WTC11 (cell line): ENCODE data around the gene NCAM2. TPM values are rescaled to one million over a fixed set of nuclear protein-coding genes. Genes with fewer than 3 reads are reported as not detected.

Source experiments
- ATAC-seq: fragments of 200-7000 bp; cut with Tn5 transposase; 2 replicates; pipeline ENCODE4 v1.10.0; 2021; ENCODE audit warnings: mild to moderate bottlenecking, moderate library complexity
- CTCF ChIA-PET: fragments of 300-600 bp; sonication (Branson Sonifier 250); formaldehyde crosslinking; loops from one replicate; lab custom pipeline; 2021; ENCODE audit warnings: antibody characterized with exemption; lab: Charles Lee
- POLR2A ChIA-PET: fragments of 350-600 bp; sonication (Branson Sonifier 250); formaldehyde crosslinking; loops from one replicate; lab custom pipeline; 2021; ENCODE audit warnings: antibody characterized with exemption; lab: Charles Lee
- DNase-seq: peaks from one replicate; pipeline ENCODE4 v3.0.0; 2021; ENCODE audit warnings: low spot score
- H3K27ac Mint-ChIP-seq: 2 replicates; pipeline ENCODE4 v1.8.0; 2021; ENCODE audit warnings: mixed read lengths
- H3K27me3 Mint-ChIP-seq: 2 replicates; pipeline ENCODE4 v1.8.0; 2021; ENCODE audit warnings: low read depth, mild to moderate bottlenecking, moderate library complexity, mixed read lengths
- H3K36me3 Mint-ChIP-seq: 2 replicates; pipeline ENCODE4 v1.8.0; 2021; ENCODE audit warnings: mixed read lengths
- H3K4me1 Mint-ChIP-seq: 2 replicates; pipeline ENCODE4 v1.8.0; 2022; ENCODE audit warnings: mixed read lengths
- H3K4me3 Mint-ChIP-seq: 2 replicates; pipeline ENCODE4 v1.8.0; 2021; ENCODE audit warnings: mild to moderate bottlenecking, moderate library complexity, mixed read lengths
- H3K9me3 Mint-ChIP-seq: 2 replicates; pipeline ENCODE4 v1.8.0; 2021; ENCODE audit warnings: mixed read lengths
- ATF3 ChIP-seq: sonication (generic); formaldehyde crosslinking; conservative IDR thresholded peaks from 2 replicates; pipeline ENCODE4 v1.8.1; 2022; ENCODE audit warnings: mild to moderate bottlenecking, missing genetic modification reagents
- CREB1 ChIP-seq: sonication (generic); formaldehyde crosslinking; IDR thresholded peaks from 2 replicates; pipeline ENCODE4 v1.8.0; 2023; ENCODE audit warnings: mild to moderate bottlenecking, missing genetic modification reagents
- ESRRA ChIP-seq: sonication (generic); formaldehyde crosslinking; IDR thresholded peaks from 2 replicates; pipeline ENCODE4 v1.8.1; 2022; ENCODE audit warnings: mild to moderate bottlenecking, missing genetic modification reagents, borderline replicate concordance
- FOXP1 ChIP-seq: sonication (generic); formaldehyde crosslinking; IDR thresholded peaks from 2 replicates; pipeline ENCODE4 v1.8.0; 2022; ENCODE audit warnings: missing genetic modification reagents, mild to moderate bottlenecking, moderate library complexity, borderline replicate concordance
- IRF2 ChIP-seq: sonication (generic); formaldehyde crosslinking; IDR thresholded peaks from 2 replicates; pipeline ENCODE4 v1.8.0; 2022; ENCODE audit warnings: low read depth, missing genetic modification reagents, borderline replicate concordance
- MAX ChIP-seq: sonication (generic); formaldehyde crosslinking; IDR thresholded peaks from 2 replicates; pipeline ENCODE4 v1.8.0; 2022; ENCODE audit warnings: mild to moderate bottlenecking, missing genetic modification reagents
- MLX ChIP-seq: sonication (generic); formaldehyde crosslinking; IDR thresholded peaks from 2 replicates; pipeline ENCODE4 v1.8.1; 2023; ENCODE audit warnings: mild to moderate bottlenecking, missing genetic modification reagents, moderate library complexity
- MXD4 ChIP-seq: fragments of 250-450 bp; sonication (Bioruptor Pico); IDR thresholded peaks from 2 replicates; pipeline ENCODE4 v1.8.0; 2021; ENCODE audit warnings: mild to moderate bottlenecking, moderate library complexity, borderline replicate concordance
- NFYB ChIP-seq: sonication (generic); formaldehyde crosslinking; conservative IDR thresholded peaks from 2 replicates; pipeline ENCODE4 v1.8.0; 2022; ENCODE audit warnings: low read depth, missing genetic modification reagents
- NR2C2 ChIP-seq: sonication (generic); formaldehyde crosslinking; IDR thresholded peaks from 2 replicates; pipeline ENCODE4 v1.8.0; 2022; ENCODE audit warnings: mild to moderate bottlenecking, missing genetic modification reagents
- SMAD3 ChIP-seq: sonication (generic); formaldehyde crosslinking; IDR thresholded peaks from 2 replicates; pipeline ENCODE4 v1.8.0; 2022; ENCODE audit warnings: missing genetic modification reagents, mild to moderate bottlenecking, borderline replicate concordance
- SP1 ChIP-seq: sonication (generic); formaldehyde crosslinking; conservative IDR thresholded peaks from 2 replicates; pipeline ENCODE4 v1.8.1; 2022; ENCODE audit warnings: missing genetic modification reagents
- TCF7 ChIP-seq: sonication (generic); formaldehyde crosslinking; IDR thresholded peaks from 2 replicates; pipeline ENCODE4 v1.8.0; 2022; ENCODE audit warnings: mild to moderate bottlenecking, low read depth, missing genetic modification reagents, moderate library complexity
- TEAD1 ChIP-seq: sonication (generic); formaldehyde crosslinking; IDR thresholded peaks from 2 replicates; pipeline ENCODE4 v1.8.0; 2022; ENCODE audit warnings: mild to moderate bottlenecking, missing genetic modification reagents
- TP53 ChIP-seq: sonication (generic); formaldehyde crosslinking; IDR thresholded peaks from 2 replicates; pipeline ENCODE4 v1.8.1; 2023; ENCODE audit warnings: mild to moderate bottlenecking, missing genetic modification reagents
- ZBTB21 ChIP-seq: sonication (generic); formaldehyde crosslinking; IDR thresholded peaks from 2 replicates; pipeline ENCODE4 v1.8.1; 2023; ENCODE audit warnings: mild to moderate bottlenecking, missing genetic modification reagents, borderline replicate concordance
- ZNF121 ChIP-seq: sonication (generic); formaldehyde crosslinking; IDR thresholded peaks from 2 replicates; pipeline ENCODE4 v1.8.0; 2023; ENCODE audit warnings: missing genetic modification reagents
- ZNF317 ChIP-seq: sonication (generic); formaldehyde crosslinking; IDR thresholded peaks from 2 replicates; pipeline ENCODE4 v1.8.1; 2023; ENCODE audit warnings: low read depth, mild to moderate bottlenecking, moderate library complexity, missing genetic modification reagents, borderline replicate concordance
- ZNF423 ChIP-seq: fragments of 250-450 bp; sonication (Bioruptor Pico); IDR thresholded peaks from 2 replicates; pipeline ENCODE4 v2.1.2; 2022; ENCODE audit warnings: mild to moderate bottlenecking, moderate library complexity
- ZNF532 ChIP-seq: fragments of 250-450 bp; sonication (Bioruptor Pico); IDR thresholded peaks from 2 replicates; pipeline ENCODE4 v1.9.0; 2021; ENCODE audit warnings: mild to moderate bottlenecking, borderline replicate concordance
- ZSCAN18 ChIP-seq: fragments of 250-450 bp; sonication (Bioruptor Pico); IDR thresholded peaks from 2 replicates; pipeline ENCODE4 v2.1.2; 2022; ENCODE audit warnings: mild to moderate bottlenecking, moderate library complexity
- total RNA-seq: library from RNA; stranded (reverse); gene quantifications from 3 replicates; pipeline ENCODE4 v1.2.3, GENCODE V29; 2021

The NCAM2 gene
- total RNA-seq, 1 experiment from 2014 or later: 1.6 TPM

GRCh38 chr21:21216047-21216446, 217.8 kb downstream of the NCAM2 start:
- ChIA-PET CTCF (no interaction called here), POLR2A (no interaction called here)
- no peak overlapping the region for H3K27ac Mint-ChIP-seq
- peaks cover under 1% of the 10 kb centered on the region; the same call in 1 of the 2 replicates for H3K36me3 Mint-ChIP-seq
- no peak for ATAC-seq
- TF ChIP-seq ZNF121: no peak
- TF ChIP-seq ZSCAN18 (CRISPR knock-in tag): no peak
- no peak for TF ChIP-seq ATF3
- TF ChIP-seq TCF7 (CRISPR knock-in tag): no peak
- no peak overlapping the region for H3K4me3 Mint-ChIP-seq
- DNase-seq: no peak
- H3K9me3 Mint-ChIP-seq: peaks cover 6% of the 10 kb centered on the region
- no peaks in the 10 kb centered on the region; the same call in 1 of the 2 replicates for H3K27me3 Mint-ChIP-seq
- H3K4me1 Mint-ChIP-seq: no peaks in the 10 kb centered on the region

- no peak overlapping the region for H3K4me3 Mint-ChIP-seq
- ATAC-seq: no peak
- H3K36me3 Mint-ChIP-seq: peaks cover 5% of the 10 kb centered on the region
- H3K27me3 Mint-ChIP-seq: no peaks in the 10 kb centered on the region; the same call in 1 of the 2 replicates
- DNase-seq: no peak
- peaks cover 15% of the 10 kb centered on the region for H3K9me3 Mint-ChIP-seq
- CTCF ChIA-PET: no interaction called here
- POLR2A ChIA-PET: no interaction called here
- H3K27ac Mint-ChIP-seq: no peak overlapping the region
- H3K4me1 Mint-ChIP-seq: no peaks in the 10 kb centered on the region
- TF ChIP-seq SMAD3: no peak
- no peak for TF ChIP-seq SP1 (CRISPR knock-in tag)
- no peak for TF ChIP-seq ZNF317 (CRISPR knock-in tag)
- TF ChIP-seq ZNF423: no peak
- no peak for TF ChIP-seq NFYB
- no peak for TF ChIP-seq TEAD1 (CRISPR knock-in tag)
- no peak for TF ChIP-seq FOXP1 (CRISPR knock-in tag)
Measured at GRCh38 chr21:21226472-21226871, 228.3 kb downstream of the NCAM2 start.

- no peak overlapping the region for H3K4me3 Mint-ChIP-seq
- H3K36me3 Mint-ChIP-seq: no peaks in the 10 kb centered on the region
- H3K27ac Mint-ChIP-seq: no peak overlapping the region
- H3K27me3 Mint-ChIP-seq: no peaks in the 10 kb centered on the region
- no peak for DNase-seq
- H3K4me1 Mint-ChIP-seq: no peaks in the 10 kb centered on the region
- no peak for TF ChIP-seq ZNF532
- no peak for TF ChIP-seq ZBTB21 (CRISPR knock-in tag)
- no peak for TF ChIP-seq TP53 (CRISPR knock-in tag)
- no peak for TF ChIP-seq MXD4 (CRISPR knock-in tag)
- no peak for TF ChIP-seq MLX (CRISPR knock-in tag)
- no peak for TF ChIP-seq CREB1 (CRISPR knock-in tag)
- TF ChIP-seq IRF2 (CRISPR knock-in tag): no peak
- TF ChIP-seq NR2C2 (CRISPR knock-in tag): no peak
- no peak for TF ChIP-seq ESRRA (CRISPR knock-in tag)
- no peak for TF ChIP-seq MAX
- TF ChIP-seq, all 79 proteins: peak for 0
- ATAC-seq: no peak
- ChIA-PET POLR2A (no interaction called here), CTCF (no interaction called here)
- H3K9me3 Mint-ChIP-seq: no peaks in the 10 kb centered on the region
Measured at GRCh38 chr21:21230672-21231071, 232.5 kb downstream of the NCAM2 start.
